ENCODE data around the gene PDHX.
"Not testable (repeated sequence)": the region's sequence is repeated elsewhere in the genome, so short reads cannot be mapped to it uniquely, and the experiment has no call there.

Gene PDHX

GRCh38 chr11:34916015-34916842 lies at the start of gene PDHX, which contains the start of gene APIP:
PDHX (plus strand) TSS chr11:34916618; CDS start chr11:34916656, 38 bp downstream.
APIP (minus strand) TSS chr11:34916379; CDS start chr11:34916284, 95 bp downstream.
- DNase-seq, result peak; percentile 99

GRCh38 chr11:34869425-34869824 lies 47.0 kb upstream of the PDHX start:
- DNase-seq, result peak; percentile 57

GRCh38 chr11:34870548-34871196 lies 45.7 kb upstream of the PDHX start:
- DNase-seq, result no peak

GRCh38 chr11:34874202-34874601 lies 42.2 kb upstream of the PDHX start:
- DNase-seq, result no peak

- no peak for DNase-seq
Observed at GRCh38 chr11:34877375-34877975, 38.9 kb upstream of the PDHX start.

GRCh38 chr11:34881900-34882299 lies 34.5 kb upstream of the PDHX start:
- no peak for DNase-seq

- DNase-seq, result no peak
Observed at GRCh38 chr11:34886609-34887008, 29.8 kb upstream of the PDHX start.

- no peak for DNase-seq
Observed at GRCh38 chr11:34887260-34887659, 29.2 kb upstream of the PDHX start.

GRCh38 chr11:34890089-34890488 lies 26.3 kb upstream of the PDHX start:
- no peak for DNase-seq

- no peak for DNase-seq
Observed at GRCh38 chr11:34890812-34891211, 25.6 kb upstream of the PDHX start.

- DNase-seq, result no peak
Observed at GRCh38 chr11:34891611-34892010, 24.8 kb upstream of the PDHX start.

GRCh38 chr11:34893416-34893815 lies 23.0 kb upstream of the PDHX start:
- DNase-seq, result no peak

GRCh38 chr11:34896191-34896590 lies 20.2 kb upstream of the PDHX start:
- not testable (repeated sequence) for DNase-seq

GRCh38 chr11:34897171-34897870 lies 19.1 kb upstream of the PDHX start:
- DNase-seq, result no peak

GRCh38 chr11:34898474-34898873 lies 17.9 kb upstream of the PDHX start:
- no peak for DNase-seq

GRCh38 chr11:34899633-34900016 lies 16.8 kb upstream of the PDHX start:
- no peak for DNase-seq

- no peak for DNase-seq
Observed at GRCh38 chr11:34904421-34904955, 11.9 kb upstream of the PDHX start.

GRCh38 chr11:34905666-34906065 lies 10.8 kb upstream of the PDHX start:
- no peak for DNase-seq

- DNase-seq, result no peak
Observed at GRCh38 chr11:34907934-34908593, 8.4 kb upstream of the PDHX start.

GRCh38 chr11:34909415-34909814 lies 7.0 kb upstream of the PDHX start:
- no peak for DNase-seq

GRCh38 chr11:34909955-34910354 lies 6.5 kb upstream of the PDHX start:
- no peak for DNase-seq

- no peak for DNase-seq
Observed at GRCh38 chr11:34910817-34911216, 5.6 kb upstream of the PDHX start.
